OCI-LY3 (cell line): ENCODE results near the gene KLLN.

Experiments used
- H2AFZ ChIP-seq: fragments of 200-600, 300-600 bp; shearing (Covaris generic); 2 replicates; pipeline ENCODE4 v1.6.0; 2014; ENCODE audit warnings: antibody characterized with exemption, low read depth, low read length
- H3K27ac ChIP-seq: fragments of 200-600, 300-600 bp; sonication (generic); 2 replicates; pipeline ENCODE4 v1.5.1; 2014; ENCODE audit warnings: mild to moderate bottlenecking, low read length, moderate library complexity, mixed read lengths
- H3K27me3 ChIP-seq: fragments of 200-600, 300-600 bp; sonication (generic); 2 replicates; pipeline ENCODE4 v1.6.1; 2014; ENCODE audit warnings: low read depth, low read length, mixed read lengths
- H3K36me3 ChIP-seq: fragments of 200-600, 300-600 bp; sonication (generic); replicated peaks from 2 replicates; pipeline ENCODE3; 2014; ENCODE audit warnings: low read depth, low read length, mixed read lengths
- H3K4me1 ChIP-seq: fragments of 300-600, 200-600 bp; sonication (generic); 2 replicates; pipeline ENCODE4 v1.6.1; 2014; ENCODE audit warnings: low read length, mixed read lengths
- H3K4me2 ChIP-seq: fragments of 200-600, 300-600 bp; sonication (generic); 2 replicates; pipeline ENCODE4 v1.6.1; 2014; ENCODE audit warnings: low read length, mixed read lengths
- H3K4me3 ChIP-seq: fragments of 300-600, 200-600 bp; sonication (generic); 2 replicates; pipeline ENCODE4 v1.5.1; 2014; ENCODE audit warnings: antibody characterized with exemption, mild to moderate bottlenecking, low read length, moderate library complexity
- H3K79me2 ChIP-seq: fragments of 300-600, 200-600 bp; shearing (Covaris generic); 2 replicates; pipeline ENCODE4 v1.6.1; 2014; ENCODE audit warnings: mild to moderate bottlenecking, low read length, mixed read lengths
- H3K9ac ChIP-seq: fragments of 300-600, 200-600 bp; shearing (Covaris generic); 2 replicates; pipeline ENCODE4 v1.6.0; 2014; ENCODE audit warnings: mild to moderate bottlenecking, low read length, moderate library complexity
- H3K9me3 ChIP-seq: fragments of 200-600, 300-600 bp; shearing (Covaris generic); 2 replicates; pipeline ENCODE4 v1.6.1; 2014; ENCODE audit warnings: low read length, mixed read lengths; ENCODE audit not compliant: insufficient read depth
- H4K20me1 ChIP-seq: fragments of 200-600, 300-600 bp; sonication (generic); 2 replicates; pipeline ENCODE4 v1.6.1; 2016; ENCODE audit warnings: low read length, mixed read lengths; ENCODE audit not compliant: insufficient read depth
- EZH2phosphoT487 ChIP-seq: fragments of 200-600 bp; shearing (Covaris generic); IDR thresholded peaks from 2 replicates; pipeline ENCODE4 v1.6.1; 2018; ENCODE audit warnings: antibody characterized with exemption, mixed run types, low read depth
- TF ChIP-seq, protein P1 (sequence below): fragments of 200-600, 300-600 bp; sonication (generic); IDR thresholded peaks from 2 replicates; pipeline ENCODE4 v1.5.1; 2014; ENCODE audit warnings: antibody characterized with exemption, low read length, low read depth

The KLLN gene

GRCh38 chr10:87844837-87845623, 18.3 kb downstream of the KLLN start:
- H3K36me3 ChIP-seq: no peaks in the 10 kb centered on the region
- H3K9ac ChIP-seq: no peak overlapping the region
- no peaks in the 10 kb centered on the region for H4K20me1 ChIP-seq
- H3K4me1 ChIP-seq: peaks cover 5% of the 10 kb centered on the region
- no peak overlapping the region for H3K4me2 ChIP-seq
- no peaks in the 10 kb centered on the region for H3K27me3 ChIP-seq
- TF ChIP-seq, protein P1, sequence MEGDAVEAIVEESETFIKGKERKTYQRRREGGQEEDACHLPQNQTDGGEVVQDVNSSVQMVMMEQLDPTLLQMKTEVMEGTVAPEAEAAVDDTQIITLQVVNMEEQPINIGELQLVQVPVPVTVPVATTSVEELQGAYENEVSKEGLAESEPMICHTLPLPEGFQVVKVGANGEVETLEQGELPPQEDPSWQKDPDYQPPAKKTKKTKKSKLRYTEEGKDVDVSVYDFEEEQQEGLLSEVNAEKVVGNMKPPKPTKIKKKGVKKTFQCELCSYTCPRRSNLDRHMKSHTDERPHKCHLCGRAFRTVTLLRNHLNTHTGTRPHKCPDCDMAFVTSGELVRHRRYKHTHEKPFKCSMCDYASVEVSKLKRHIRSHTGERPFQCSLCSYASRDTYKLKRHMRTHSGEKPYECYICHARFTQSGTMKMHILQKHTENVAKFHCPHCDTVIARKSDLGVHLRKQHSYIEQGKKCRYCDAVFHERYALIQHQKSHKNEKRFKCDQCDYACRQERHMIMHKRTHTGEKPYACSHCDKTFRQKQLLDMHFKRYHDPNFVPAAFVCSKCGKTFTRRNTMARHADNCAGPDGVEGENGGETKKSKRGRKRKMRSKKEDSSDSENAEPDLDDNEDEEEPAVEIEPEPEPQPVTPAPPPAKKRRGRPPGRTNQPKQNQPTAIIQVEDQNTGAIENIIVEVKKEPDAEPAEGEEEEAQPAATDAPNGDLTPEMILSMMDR: no peak
- no peaks in the 10 kb centered on the region for H3K9me3 ChIP-seq
- no peak overlapping the region for H2AFZ ChIP-seq
- no peaks in the 10 kb centered on the region for H3K79me2 ChIP-seq
- no peak overlapping the region for H3K4me3 ChIP-seq
- H3K27ac ChIP-seq: no peak overlapping the region

GRCh38 chr10:87843714-87844113, 19.6 kb downstream of the KLLN start:
- no peak overlapping the region for H3K9ac ChIP-seq
- TF ChIP-seq EZH2phosphoT487: no peak
- TF ChIP-seq, protein P1: no peak
- no peak overlapping the region for H2AFZ ChIP-seq
- no peak overlapping the region for H3K27ac ChIP-seq
- no peaks in the 10 kb centered on the region for H4K20me1 ChIP-seq
- peaks cover 11% of the 10 kb centered on the region for H3K4me1 ChIP-seq
- H3K4me2 ChIP-seq: no peak overlapping the region
- H3K4me3 ChIP-seq: no peak overlapping the region
- H3K27me3 ChIP-seq: no peaks in the 10 kb centered on the region
- H3K36me3 ChIP-seq: no peaks in the 10 kb centered on the region
- H3K9me3 ChIP-seq: no peaks in the 10 kb centered on the region
- H3K79me2 ChIP-seq: no peaks in the 10 kb centered on the region

GRCh38 chr10:87842776-87843497, 20.4 kb downstream of the KLLN start:
- H3K9ac ChIP-seq: no peak overlapping the region
- peaks cover 19% of the 10 kb centered on the region for H3K4me1 ChIP-seq
- TF ChIP-seq, protein P1: no peak
- no peak for TF ChIP-seq EZH2phosphoT487
- H3K27ac ChIP-seq: no peak overlapping the region
- no peaks in the 10 kb centered on the region for H3K9me3 ChIP-seq
- no peak overlapping the region for H3K4me3 ChIP-seq
- no peaks in the 10 kb centered on the region for H3K79me2 ChIP-seq
- H3K27me3 ChIP-seq: no peaks in the 10 kb centered on the region
- H2AFZ ChIP-seq: no peak overlapping the region
- H3K36me3 ChIP-seq: no peaks in the 10 kb centered on the region
- no peak overlapping the region for H3K4me2 ChIP-seq
- H4K20me1 ChIP-seq: no peaks in the 10 kb centered on the region

GRCh38 chr10:87842220-87842641, 21.1 kb downstream of the KLLN start:
- Histone ChIP-seq H2AFZ (no peak overlapping the region), H3K4me2 (no peak overlapping the region), H3K4me3 (no peak overlapping the region), H3K9me3 (no peaks in the 10 kb centered on the region), H3K4me1 (peaks cover 26% of the 10 kb centered on the region), H3K79me2 (no peaks in the 10 kb centered on the region), H3K27ac (no peak overlapping the region), H4K20me1 (no peaks in the 10 kb centered on the region), H3K9ac (no peak overlapping the region), H3K36me3 (no peaks in the 10 kb centered on the region), H3K27me3 (no peaks in the 10 kb centered on the region)
- TF ChIP-seq, protein P1: no peak
- TF ChIP-seq EZH2phosphoT487: no peak
